OCI-LY1 (cell line): ENCODE results near the gene SIGLEC5.
"Not testable (repeated sequence)": the region's sequence is repeated elsewhere in the genome, so short reads cannot be mapped to it uniquely, and the experiment has no call there.

Experiments used
- H2AFZ ChIP-seq: fragments of 200-600 bp; sonication (generic), shearing (Covaris generic); 2 replicates; pipeline ENCODE4 v1.6.0; 2014; ENCODE audit warnings: antibody characterized with exemption, mild to moderate bottlenecking, low read length
- H3F3A ChIP-seq: fragments of 200-600 bp; sonication (generic), shearing (Covaris generic); 2 replicates; pipeline ENCODE4 v1.6.0; 2014; ENCODE audit warnings: mild to moderate bottlenecking, antibody characterized with exemption, low read length, moderate library complexity; ENCODE audit not compliant: insufficient read depth
- H3K27ac ChIP-seq: fragments of 200-600 bp; sonication (generic); 2 replicates; pipeline ENCODE4 v1.5.1; 2014; ENCODE audit warnings: low read length, mixed run types, mild to moderate bottlenecking, low read depth; ENCODE audit not compliant: poor library complexity, severe bottlenecking
- H3K27me3 ChIP-seq: fragments of 200-600 bp; sonication (generic); 2 replicates; pipeline ENCODE4 v1.6.0; 2014; ENCODE audit warnings: antibody characterized with exemption, mild to moderate bottlenecking, low read length, moderate library complexity; ENCODE audit not compliant: insufficient read depth
- H3K36me3 ChIP-seq: fragments of 200-600 bp; sonication (generic); 2 replicates; pipeline ENCODE4 v1.6.1; 2014; ENCODE audit warnings: mild to moderate bottlenecking, antibody characterized with exemption, low read length, moderate library complexity, mixed read lengths; ENCODE audit not compliant: insufficient read depth
- H3K4me1 ChIP-seq: fragments of 200-600 bp; sonication (generic); 2 replicates; pipeline ENCODE4 v1.5.1; 2014; ENCODE audit warnings: mild to moderate bottlenecking, low read length, moderate library complexity; ENCODE audit not compliant: insufficient read depth, severe bottlenecking
- H3K4me2 ChIP-seq: fragments of 200-600 bp; sonication (generic), shearing (Covaris generic); 2 replicates; pipeline ENCODE4 v1.6.1; 2014; ENCODE audit warnings: low read length
- H3K4me3 ChIP-seq: fragments of 200-600 bp; sonication (generic); 2 replicates; pipeline ENCODE4 v1.5.1; 2014; ENCODE audit warnings: low read length, low read depth, mild to moderate bottlenecking, mixed read lengths; ENCODE audit not compliant: poor library complexity, severe bottlenecking
- H3K79me2 ChIP-seq: fragments of 200-600 bp; shearing (Covaris generic); 2 replicates; pipeline ENCODE4 v1.6.1; 2016; ENCODE audit warnings: mixed run types, low read length, mixed read lengths; ENCODE audit not compliant: insufficient read depth
- H3K9ac ChIP-seq: fragments of 200-600 bp; sonication (generic), shearing (Covaris generic); 2 replicates; pipeline ENCODE4 v1.6.1; 2014; ENCODE audit warnings: mild to moderate bottlenecking, low read length, mixed read lengths
- H3K9me2 ChIP-seq: fragments of 200-600 bp; sonication (generic), shearing (Covaris generic); 2 replicates; pipeline ENCODE4 v1.6.1; 2014; ENCODE audit warnings: low read depth, mild to moderate bottlenecking, low read length, mixed read lengths
- H3K9me3 ChIP-seq: fragments of 200-600 bp; shearing (Covaris generic); 2 replicates; pipeline ENCODE4 v1.6.1; 2014; ENCODE audit warnings: low read length, mixed read lengths
- H4K20me1 ChIP-seq: fragments of 200-600 bp; sonication (generic), shearing (Covaris generic); 2 replicates; pipeline ENCODE4 v1.6.0; 2016; ENCODE audit warnings: mild to moderate bottlenecking, low read length; ENCODE audit not compliant: insufficient read depth
- EZH2 ChIP-seq: fragments of 200-600 bp; sonication (generic), shearing (Covaris generic); IDR thresholded peaks from 2 replicates; pipeline ENCODE4 v1.8.0; 2017; ENCODE audit warnings: borderline replicate concordance, mixed run types, mild to moderate bottlenecking, antibody characterized with exemption, low read length, moderate library complexity, mixed read lengths
- TF ChIP-seq, protein P1 (sequence below): fragments of 200-600 bp; sonication (generic), shearing (Covaris generic); IDR thresholded peaks from 2 replicates; pipeline ENCODE4 v1.5.1; 2017; ENCODE audit warnings: mild to moderate bottlenecking, antibody characterized with exemption, low read length, moderate library complexity, mixed read lengths

Gene SIGLEC5

GRCh38 chr19:51652266-51652665 lies 22.1 kb upstream of the SIGLEC5 start:
- Histone ChIP-seq H3K9ac (no peak overlapping the region), H3K27me3 (no peaks in the 10 kb centered on the region), H3K4me2 (no peak overlapping the region)

GRCh38 chr19:51651216-51651846 lies 21.1 kb upstream of the SIGLEC5 start:
- Histone ChIP-seq H3K9me3 (no peaks in the 10 kb centered on the region), H3K9me2 (no peaks in the 10 kb centered on the region), H3K79me2 (no peaks in the 10 kb centered on the region), H3K9ac (no peak overlapping the region), H4K20me1 (no peaks in the 10 kb centered on the region), H3K4me2 (no peak overlapping the region), H3K4me3 (no peak overlapping the region), H3K36me3 (no peaks in the 10 kb centered on the region), H3F3A (no peaks in the 10 kb centered on the region), H2AFZ (no peak overlapping the region), H3K27me3 (no peaks in the 10 kb centered on the region), H3K27ac (no peak overlapping the region), H3K4me1 (no peaks in the 10 kb centered on the region)
- TF ChIP-seq EZH2 = no peak
- TF ChIP-seq, protein P1, sequence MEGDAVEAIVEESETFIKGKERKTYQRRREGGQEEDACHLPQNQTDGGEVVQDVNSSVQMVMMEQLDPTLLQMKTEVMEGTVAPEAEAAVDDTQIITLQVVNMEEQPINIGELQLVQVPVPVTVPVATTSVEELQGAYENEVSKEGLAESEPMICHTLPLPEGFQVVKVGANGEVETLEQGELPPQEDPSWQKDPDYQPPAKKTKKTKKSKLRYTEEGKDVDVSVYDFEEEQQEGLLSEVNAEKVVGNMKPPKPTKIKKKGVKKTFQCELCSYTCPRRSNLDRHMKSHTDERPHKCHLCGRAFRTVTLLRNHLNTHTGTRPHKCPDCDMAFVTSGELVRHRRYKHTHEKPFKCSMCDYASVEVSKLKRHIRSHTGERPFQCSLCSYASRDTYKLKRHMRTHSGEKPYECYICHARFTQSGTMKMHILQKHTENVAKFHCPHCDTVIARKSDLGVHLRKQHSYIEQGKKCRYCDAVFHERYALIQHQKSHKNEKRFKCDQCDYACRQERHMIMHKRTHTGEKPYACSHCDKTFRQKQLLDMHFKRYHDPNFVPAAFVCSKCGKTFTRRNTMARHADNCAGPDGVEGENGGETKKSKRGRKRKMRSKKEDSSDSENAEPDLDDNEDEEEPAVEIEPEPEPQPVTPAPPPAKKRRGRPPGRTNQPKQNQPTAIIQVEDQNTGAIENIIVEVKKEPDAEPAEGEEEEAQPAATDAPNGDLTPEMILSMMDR = no peak

More at GRCh38 chr19:51652266-51652665, 22.1 kb upstream of the SIGLEC5 start:
- no peaks in the 10 kb centered on the region for H3F3A ChIP-seq
- TF ChIP-seq, protein P1 = no peak
- no peak for TF ChIP-seq EZH2
- no peaks in the 10 kb centered on the region for H3K9me3 ChIP-seq
- no peaks in the 10 kb centered on the region for H3K4me1 ChIP-seq
- no peaks in the 10 kb centered on the region for H4K20me1 ChIP-seq
- H3K27ac ChIP-seq = no peak overlapping the region
- no peak overlapping the region for H3K4me3 ChIP-seq
- no peaks in the 10 kb centered on the region for H3K79me2 ChIP-seq
- no peaks in the 10 kb centered on the region for H3K36me3 ChIP-seq
- H3K9me2 ChIP-seq = no peaks in the 10 kb centered on the region
- H2AFZ ChIP-seq = no peak overlapping the region

GRCh38 chr19:51647318-51647717 lies 17.1 kb upstream of the SIGLEC5 start:
- Histone ChIP-seq H4K20me1 (no peaks in the 10 kb centered on the region), H3K79me2 (no peaks in the 10 kb centered on the region), H2AFZ (no peak overlapping the region), H3K9me3 (no peaks in the 10 kb centered on the region), H3K9me2 (no peaks in the 10 kb centered on the region), H3K4me1 (no peaks in the 10 kb centered on the region), H3F3A (no peaks in the 10 kb centered on the region), H3K9ac (no peak overlapping the region), H3K4me3 (no peak overlapping the region), H3K27ac (no peak overlapping the region), H3K4me2 (no peak overlapping the region), H3K36me3 (no peaks in the 10 kb centered on the region), H3K27me3 (no peaks in the 10 kb centered on the region)
- TF ChIP-seq, protein P1 = no peak
- no peak for TF ChIP-seq EZH2

- H4K20me1 ChIP-seq, H3K9me2 ChIP-seq, H2AFZ ChIP-seq, H3F3A ChIP-seq, H3K79me2 ChIP-seq, H3K36me3 ChIP-seq, H3K9me3 ChIP-seq, H3K27ac ChIP-seq, H3K27me3 ChIP-seq, H3K4me2 ChIP-seq, H3K4me3 ChIP-seq, H3K9ac ChIP-seq, H3K4me1 ChIP-seq: not testable (repeated sequence)
These were observed 16.5 kb upstream of the SIGLEC5 start, which contains the start of gene SIGLEC14 for GRCh38 chr19:51646730-51647129. SIGLEC14 (minus strand) TSS chr19:51646825; CDS start chr19:51646759, 66 bp downstream.
